ENCODE results near the gene AGBL3. TPM values are rescaled to one million over a fixed set of nuclear protein-coding genes. Genes with fewer than 3 reads are reported as not detected.
A peak's percentile ranks its signal among the peaks of the same experiment; 100 is the strongest.

Gene AGBL3
- total and polyA plus RNA-seq, 4 donors, result 0.67 to 3.1 (median 1.8) TPM

GRCh38 chr7:135150072-135150782 lies 163.9 kb downstream of the AGBL3 start:
- TF ChIP-seq MAX (IDR thresholded peaks at IDR 0.05) (peak; percentile 49), HNF4G (IDR thresholded peaks at IDR 0.05) (no peak), ATF3 (IDR thresholded peaks at IDR 0.05) (no peak), NR2F2 (IDR thresholded peaks at IDR 0.05) (no peak), HNF4A (conservative IDR thresholded peaks at IDR 0.05) (peak in 1 of 2 donors; percentile 52), SP1 (IDR thresholded peaks at IDR 0.05) (no peak), GABPA (IDR thresholded peaks at IDR 0.05 in 1 of 2, conservative IDR thresholded peaks at IDR 0.05 in 1 of 2) (no peak), JUND (IDR thresholded peaks at IDR 0.05) (peak in 1 of 2 donors; percentile 35), FOXA2 (IDR thresholded peaks at IDR 0.05) (no peak), YY1 (IDR thresholded peaks at IDR 0.05) (no peak), EGR1 (IDR thresholded peaks at IDR 0.05; ENCODE audit: low read depth in 2 of 2) (peak in 1 of 2 donors; percentile 43), RXRA (IDR thresholded peaks at IDR 0.05) (peak in 1 of 2 donors; percentile 63), FOXA1 (IDR thresholded peaks at IDR 0.05) (no peak), TAF1 (conservative IDR thresholded peaks at IDR 0.05) (no peak), RAD21 (IDR thresholded peaks at IDR 0.05) (peak; percentile 13 to 23)
- TF ChIP-seq, protein P1, sequence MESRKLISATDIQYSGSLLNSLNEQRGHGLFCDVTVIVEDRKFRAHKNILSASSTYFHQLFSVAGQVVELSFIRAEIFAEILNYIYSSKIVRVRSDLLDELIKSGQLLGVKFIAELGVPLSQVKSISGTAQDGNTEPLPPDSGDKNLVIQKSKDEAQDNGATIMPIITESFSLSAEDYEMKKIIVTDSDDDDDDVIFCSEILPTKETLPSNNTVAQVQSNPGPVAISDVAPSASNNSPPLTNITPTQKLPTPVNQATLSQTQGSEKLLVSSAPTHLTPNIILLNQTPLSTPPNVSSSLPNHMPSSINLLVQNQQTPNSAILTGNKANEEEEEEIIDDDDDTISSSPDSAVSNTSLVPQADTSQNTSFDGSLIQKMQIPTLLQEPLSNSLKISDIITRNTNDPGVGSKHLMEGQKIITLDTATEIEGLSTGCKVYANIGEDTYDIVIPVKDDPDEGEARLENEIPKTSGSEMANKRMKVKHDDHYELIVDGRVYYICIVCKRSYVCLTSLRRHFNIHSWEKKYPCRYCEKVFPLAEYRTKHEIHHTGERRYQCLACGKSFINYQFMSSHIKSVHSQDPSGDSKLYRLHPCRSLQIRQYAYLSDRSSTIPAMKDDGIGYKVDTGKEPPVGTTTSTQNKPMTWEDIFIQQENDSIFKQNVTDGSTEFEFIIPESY (IDR thresholded peaks at IDR 0.05), result peak; percentile 65
- TF ChIP-seq, protein P2, sequence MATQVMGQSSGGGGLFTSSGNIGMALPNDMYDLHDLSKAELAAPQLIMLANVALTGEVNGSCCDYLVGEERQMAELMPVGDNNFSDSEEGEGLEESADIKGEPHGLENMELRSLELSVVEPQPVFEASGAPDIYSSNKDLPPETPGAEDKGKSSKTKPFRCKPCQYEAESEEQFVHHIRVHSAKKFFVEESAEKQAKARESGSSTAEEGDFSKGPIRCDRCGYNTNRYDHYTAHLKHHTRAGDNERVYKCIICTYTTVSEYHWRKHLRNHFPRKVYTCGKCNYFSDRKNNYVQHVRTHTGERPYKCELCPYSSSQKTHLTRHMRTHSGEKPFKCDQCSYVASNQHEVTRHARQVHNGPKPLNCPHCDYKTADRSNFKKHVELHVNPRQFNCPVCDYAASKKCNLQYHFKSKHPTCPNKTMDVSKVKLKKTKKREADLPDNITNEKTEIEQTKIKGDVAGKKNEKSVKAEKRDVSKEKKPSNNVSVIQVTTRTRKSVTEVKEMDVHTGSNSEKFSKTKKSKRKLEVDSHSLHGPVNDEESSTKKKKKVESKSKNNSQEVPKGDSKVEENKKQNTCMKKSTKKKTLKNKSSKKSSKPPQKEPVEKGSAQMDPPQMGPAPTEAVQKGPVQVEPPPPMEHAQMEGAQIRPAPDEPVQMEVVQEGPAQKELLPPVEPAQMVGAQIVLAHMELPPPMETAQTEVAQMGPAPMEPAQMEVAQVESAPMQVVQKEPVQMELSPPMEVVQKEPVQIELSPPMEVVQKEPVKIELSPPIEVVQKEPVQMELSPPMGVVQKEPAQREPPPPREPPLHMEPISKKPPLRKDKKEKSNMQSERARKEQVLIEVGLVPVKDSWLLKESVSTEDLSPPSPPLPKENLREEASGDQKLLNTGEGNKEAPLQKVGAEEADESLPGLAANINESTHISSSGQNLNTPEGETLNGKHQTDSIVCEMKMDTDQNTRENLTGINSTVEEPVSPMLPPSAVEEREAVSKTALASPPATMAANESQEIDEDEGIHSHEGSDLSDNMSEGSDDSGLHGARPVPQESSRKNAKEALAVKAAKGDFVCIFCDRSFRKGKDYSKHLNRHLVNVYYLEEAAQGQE (IDR thresholded peaks at IDR 0.05), result peak; percentile 51
- TF ChIP-seq, protein P3, sequence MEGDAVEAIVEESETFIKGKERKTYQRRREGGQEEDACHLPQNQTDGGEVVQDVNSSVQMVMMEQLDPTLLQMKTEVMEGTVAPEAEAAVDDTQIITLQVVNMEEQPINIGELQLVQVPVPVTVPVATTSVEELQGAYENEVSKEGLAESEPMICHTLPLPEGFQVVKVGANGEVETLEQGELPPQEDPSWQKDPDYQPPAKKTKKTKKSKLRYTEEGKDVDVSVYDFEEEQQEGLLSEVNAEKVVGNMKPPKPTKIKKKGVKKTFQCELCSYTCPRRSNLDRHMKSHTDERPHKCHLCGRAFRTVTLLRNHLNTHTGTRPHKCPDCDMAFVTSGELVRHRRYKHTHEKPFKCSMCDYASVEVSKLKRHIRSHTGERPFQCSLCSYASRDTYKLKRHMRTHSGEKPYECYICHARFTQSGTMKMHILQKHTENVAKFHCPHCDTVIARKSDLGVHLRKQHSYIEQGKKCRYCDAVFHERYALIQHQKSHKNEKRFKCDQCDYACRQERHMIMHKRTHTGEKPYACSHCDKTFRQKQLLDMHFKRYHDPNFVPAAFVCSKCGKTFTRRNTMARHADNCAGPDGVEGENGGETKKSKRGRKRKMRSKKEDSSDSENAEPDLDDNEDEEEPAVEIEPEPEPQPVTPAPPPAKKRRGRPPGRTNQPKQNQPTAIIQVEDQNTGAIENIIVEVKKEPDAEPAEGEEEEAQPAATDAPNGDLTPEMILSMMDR (IDR thresholded peaks at IDR 0.05; ENCODE audit: low read depth, low read length, missing input control), result no peak
- Histone ChIP-seq H3K36me3 (ENCODE audit: control insufficient read depth in 4 of 4, insufficient read depth in 3 of 4, low read depth in 1 of 4, low read length in 3 of 4) (peaks cover 2 to 9% (median 5%) of the 10 kb centered on the region in 4 donors), H3K9me3 (ENCODE audit: control insufficient read depth in 4 of 4, low read length in 3 of 4) (no peaks in the 10 kb centered on the region), H3K27me3 (ENCODE audit: control insufficient read depth in 4 of 4, insufficient read depth in 4 of 4, low read length in 3 of 4) (no peaks in the 10 kb centered on the region), H3K4me3 (ENCODE audit: low read depth in 1 of 3, low read length in 3 of 3) (peak overlapping the region; percentile 12 to 99 (median 93)), H3K4me1 (ENCODE audit: control insufficient read depth in 4 of 4, insufficient read depth in 4 of 4, low read length in 3 of 4) (peaks cover 2 to 44% (median 20%) of the 10 kb centered on the region in 4 donors), H3K9ac (ENCODE audit: low read depth in 1 of 2, low read length in 2 of 2) (peak overlapping the region; percentile 43 to 100), H3K27ac (ENCODE audit: low read depth in 1 of 2, low read length in 2 of 2) (peak overlapping the region; percentile 94 to 100)
- 22% methylated on average over 8 of the region's 8 CpGs for WGBS
- DNase-seq (ENCODE audit: low spot score), result no peak

All from liver (tissue), 9 donors.